CD8-positive, alpha-beta memory T cell (primary cell): ENCODE results near the gene SPAG7. TPM values are rescaled to one million over a fixed set of nuclear protein-coding genes. Genes with fewer than 3 reads are reported as not detected.
A peak's percentile ranks its signal among the peaks of the same experiment; 100 is the strongest.

Experiments used
- CTCF ChIA-PET: fragments of 350-600 bp; sonication (Branson Sonifier 250); formaldehyde crosslinking; loops from one replicate; lab custom pipeline; 2021; ENCODE audit warnings: antibody characterized with exemption; lab: Charles Lee
- POLR2A ChIA-PET: fragments of 350-600 bp; sonication (Branson Sonifier 250); formaldehyde crosslinking; loops from one replicate; lab custom pipeline; 2021; ENCODE audit warnings: antibody characterized with exemption; lab: Charles Lee
- DNase-seq, 5 donors: peaks; one replicate each; pipeline versions ENCODE4 v3.0.0 to v3.0.0-alpha.2; 2020 to 2022; ENCODE audit warnings: mixed read lengths in 1 of 5
- H3K27ac ChIP-seq: one replicate; pipeline ENCODE4 v1.7.0; 2013; ENCODE audit warnings: low read depth, mild to moderate bottlenecking, low read length, moderate library complexity
- H3K27me3 ChIP-seq: 2 replicates; pipeline ENCODE4 v1.7.0; 2013; ENCODE audit warnings: low read length, mild to moderate bottlenecking; ENCODE audit not compliant: insufficient read depth, poor library complexity, severe bottlenecking
- H3K36me3 ChIP-seq: 2 replicates; pipeline ENCODE4 v1.7.0; 2013; ENCODE audit warnings: mild to moderate bottlenecking, low read length, moderate library complexity; ENCODE audit not compliant: insufficient read depth
- H3K4me1 ChIP-seq: 2 replicates; pipeline ENCODE4 v1.7.0; 2013; ENCODE audit warnings: mild to moderate bottlenecking, low read length, moderate library complexity; ENCODE audit not compliant: insufficient read depth
- H3K4me3 ChIP-seq: 2 replicates; pipeline ENCODE4 v1.7.0; 2013; ENCODE audit warnings: mild to moderate bottlenecking, low read length
- H3K9me3 ChIP-seq: 2 replicates; pipeline ENCODE4 v1.7.0; 2013; ENCODE audit warnings: mild to moderate bottlenecking, low read length
- H3K27ac Mint-ChIP-seq, 8 donors: one replicate each; pipeline ENCODE4 v1.8.0; 2020 to 2021; ENCODE audit warnings: mixed read lengths in 8 of 8, mild to moderate bottlenecking in 6 of 8, inconsistent platforms in 3 of 8, moderate library complexity in 3 of 8
- H3K27me3 Mint-ChIP-seq, 2 donors: one replicate each; pipeline ENCODE4 v1.8.0; 2020 to 2021; ENCODE audit warnings: mixed read lengths in 2 of 2, mild to moderate bottlenecking in 1 of 2, moderate library complexity in 1 of 2
- H3K36me3 Mint-ChIP-seq, 3 donors: one replicate each; pipeline ENCODE4 v1.8.0; 2020 to 2021; ENCODE audit warnings: mixed read lengths in 3 of 3, inconsistent platforms in 1 of 3, mild to moderate bottlenecking in 1 of 3
- H3K4me1 Mint-ChIP-seq, 3 donors: one replicate each; pipeline ENCODE4 v1.8.0; 2020 to 2021; ENCODE audit warnings: mixed read lengths in 3 of 3, inconsistent platforms in 1 of 3, mild to moderate bottlenecking in 1 of 3
- H3K4me3 Mint-ChIP-seq, 7 donors: one replicate each; pipeline ENCODE4 v1.8.0; 2020 to 2021; ENCODE audit warnings: mixed read lengths in 7 of 7, mild to moderate bottlenecking in 6 of 7, moderate library complexity in 4 of 7, inconsistent platforms in 2 of 7
- H3K9me3 Mint-ChIP-seq, 5 donors: one replicate each; pipeline ENCODE4 v1.8.0; 2020 to 2022; ENCODE audit warnings: mixed read lengths in 5 of 5, mild to moderate bottlenecking in 3 of 5, moderate library complexity in 2 of 5, inconsistent platforms in 1 of 5
- polyA plus RNA-seq: library from polyadenylated mRNA; unstranded; fragments of 300-500 nt; fragmentation: Illumina TruSeq; gene quantifications from one replicate; pipeline ENCODE4 v1.2.3, GENCODE V29; 2021
- total RNA-seq, 2 experiments: library from RNA; stranded (reverse); gene quantifications; one replicate each; pipeline ENCODE4 v1.2.3, GENCODE V29; 2021

Gene SPAG7
- total and polyA plus RNA-seq, 3 experiments from 2014 or later = 63.4 to 112 (median 64.2) TPM

DNA sequence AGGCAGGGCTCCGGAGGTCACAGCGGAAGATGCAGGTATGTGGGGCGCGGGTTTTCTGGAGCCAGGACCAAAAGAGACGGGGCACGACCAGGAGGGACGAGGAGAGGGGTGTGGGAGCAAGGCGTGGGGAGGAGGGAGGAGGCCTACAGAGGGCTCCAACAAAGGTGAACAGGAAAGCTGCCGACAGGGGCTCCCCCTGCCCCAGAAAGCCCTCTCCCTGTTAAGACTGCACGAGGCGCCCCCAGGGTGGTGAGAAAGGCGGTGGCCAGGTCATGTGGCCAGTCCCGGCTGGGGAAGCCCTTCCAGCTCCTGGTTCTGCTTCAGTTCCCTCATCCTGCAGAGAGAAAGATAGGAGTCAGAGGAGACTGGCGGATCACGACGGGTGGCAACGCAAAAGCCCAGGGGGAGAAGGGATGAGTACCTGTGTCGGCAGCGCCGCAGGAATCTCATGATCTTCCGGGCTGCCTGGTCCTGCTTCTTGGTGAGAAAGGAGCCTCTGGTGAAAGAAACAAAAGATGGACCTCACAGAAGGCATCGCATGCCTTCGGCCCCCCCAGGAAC lies 949 bp upstream of the SPAG7 start:
- DNase-seq = no peak
- peak overlapping the region; percentile 59 for H3K27ac ChIP-seq
- Mint-ChIP-seq H3K4me1 (peaks cover 16 to 20% (median 17%) of the 10 kb centered on the region in 3 donors), H3K9me3 (no peaks in the 10 kb centered on the region), H3K4me3 (no peak overlapping the region), H3K27ac (peak overlapping the region in 4 of 8 donors; percentile 78 to 93 (median 82)), H3K36me3 (peaks cover 0 to 48% (median 3%) of the 10 kb centered on the region in 3 donors), H3K27me3 (no peaks in the 10 kb centered on the region)
- H3K36me3 ChIP-seq = peaks cover 12% of the 10 kb centered on the region
- peaks cover 20% of the 10 kb centered on the region for H3K4me1 ChIP-seq
- H3K4me3 ChIP-seq = peak overlapping the region; percentile 100
- no peaks in the 10 kb centered on the region for H3K9me3 ChIP-seq
- H3K27me3 ChIP-seq = no peaks in the 10 kb centered on the region
- CTCF ChIA-PET = interaction anchor here (0.6 to 5.1 kb wide), 13 partner anchors 12 to 401 kb away, joined by 3 to 34 read pairs (median 9); partner anchors contain the start of genes CAMTA2, ENO3, PFN1 and RNF167
- POLR2A ChIA-PET = interaction anchor here (0.7 to 5.2 kb wide), 7 partner anchors 18 to 69 kb away, joined by 3 to 187 read pairs (median 18); partner anchors contain the start of genes C17orf107, ENO3, GP1BA and INCA1

DNA sequence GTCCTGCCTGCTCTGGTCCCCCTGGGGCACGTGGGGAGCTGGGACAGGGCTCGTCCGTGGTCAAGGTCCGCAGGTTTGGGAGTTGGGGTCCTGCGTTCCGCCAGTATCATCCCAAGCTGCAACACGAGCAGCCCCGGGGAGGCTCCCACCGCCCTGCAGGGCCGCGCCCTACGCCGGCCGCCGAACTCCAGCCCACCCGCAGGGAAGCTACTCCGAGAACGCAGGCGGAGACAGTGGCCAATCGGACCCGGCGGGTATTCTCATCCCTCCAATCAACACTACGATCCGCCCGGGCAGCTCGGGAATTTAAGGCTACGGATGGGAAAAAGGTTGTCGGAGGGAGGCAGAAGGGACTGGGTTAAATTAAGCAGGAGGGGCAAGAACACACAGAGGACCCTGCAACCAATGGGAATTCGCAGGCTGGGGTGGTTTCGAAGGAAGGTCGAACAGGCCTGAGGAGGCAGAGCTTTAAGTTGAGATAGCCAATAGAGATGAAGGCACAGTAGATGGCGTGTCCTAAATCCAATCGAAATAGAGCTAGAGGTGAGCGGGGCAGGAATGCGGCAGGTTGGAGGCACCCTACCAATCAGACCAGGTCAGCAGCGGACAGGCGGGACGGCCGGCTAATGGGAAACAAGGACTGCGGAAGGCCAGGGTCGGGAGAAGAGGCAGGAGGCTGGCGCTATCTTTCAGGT lies 626 bp downstream of the SPAG7 start:
- H3K27ac ChIP-seq = peak overlapping the region; percentile 76
- Mint-ChIP-seq H3K9me3 (no peaks in the 10 kb centered on the region), H3K27ac (peak overlapping the region in 2 of 8 donors; percentile 8 to 80)

GRCh38 chr17:4965311-4965986 lies 2.2 kb downstream of the SPAG7 start:
- H3K4me3 Mint-ChIP-seq = peak overlapping the region in 5 of 7 donors; percentile 13 to 60 (median 47)
- Histone ChIP-seq H3K27me3 (no peaks in the 10 kb centered on the region), H3K4me3 (no peak overlapping the region), H3K36me3 (no peaks in the 10 kb centered on the region), H3K27ac (no peak overlapping the region), H3K4me1 (peaks cover 20% of the 10 kb centered on the region), H3K9me3 (no peaks in the 10 kb centered on the region)
- H3K27me3 Mint-ChIP-seq = no peaks in the 10 kb centered on the region
- DNase-seq = no peak
- H3K9me3 Mint-ChIP-seq = peaks cover 0 to 2% (median 0%) of the 10 kb centered on the region in 5 donors
- CTCF ChIA-PET = interaction anchor here (1.0 to 5.1 kb wide), 8 partner anchors 9 to 98 kb away, joined by 3 to 34 read pairs (median 4); partner anchors contain the start of genes CHRNE, ENO3, PFN1 and RNF167
- peaks cover 0 to 30% (median 6%) of the 10 kb centered on the region in 3 donors for H3K36me3 Mint-ChIP-seq
- POLR2A ChIA-PET = interaction anchor here (2.1 to 5.2 kb wide), 4 partner anchors 15 to 66 kb away, joined by 6 to 187 read pairs (median 43); partner anchors contain the start of genes C17orf107, CAMTA2, ENO3 and PFN1
- peaks cover 13 to 16% (median 15%) of the 10 kb centered on the region in 3 donors for H3K4me1 Mint-ChIP-seq
- peak overlapping the region in 2 of 8 donors; percentile 63 to 84 for H3K27ac Mint-ChIP-seq

More for the DNA sequence above, 626 bp downstream of the SPAG7 start:
- POLR2A ChIA-PET = interaction anchor here (0.6 to 5.2 kb wide), 16 partner anchors 9 to 823 kb away, joined by 3 to 187 read pairs (median 6); partner anchors contain the start of genes C17orf107, CAMTA2, CHRNE and CYB5D2
- Histone ChIP-seq H3K4me3 (peak overlapping the region; percentile 100), H3K27me3 (no peaks in the 10 kb centered on the region), H3K9me3 (no peaks in the 10 kb centered on the region), H3K36me3 (no peaks in the 10 kb centered on the region), H3K4me1 (peaks cover 20% of the 10 kb centered on the region)
- CTCF ChIA-PET = interaction anchor here (0.6 to 5.1 kb wide), 25 partner anchors 11 to 264 kb away, joined by 3 to 34 read pairs (median 5); partner anchors contain the start of genes C17orf107, CAMTA2, CHRNE and ENO3
- peaks cover 0 to 34% (median 3%) of the 10 kb centered on the region in 3 donors for H3K36me3 Mint-ChIP-seq
- H3K4me1 Mint-ChIP-seq = peaks cover 16 to 20% (median 20%) of the 10 kb centered on the region in 3 donors
- no peaks in the 10 kb centered on the region for H3K27me3 Mint-ChIP-seq
- no peak overlapping the region for H3K4me3 Mint-ChIP-seq
- DNase-seq = peak; percentile 90 to 98 (median 97)

DNA sequence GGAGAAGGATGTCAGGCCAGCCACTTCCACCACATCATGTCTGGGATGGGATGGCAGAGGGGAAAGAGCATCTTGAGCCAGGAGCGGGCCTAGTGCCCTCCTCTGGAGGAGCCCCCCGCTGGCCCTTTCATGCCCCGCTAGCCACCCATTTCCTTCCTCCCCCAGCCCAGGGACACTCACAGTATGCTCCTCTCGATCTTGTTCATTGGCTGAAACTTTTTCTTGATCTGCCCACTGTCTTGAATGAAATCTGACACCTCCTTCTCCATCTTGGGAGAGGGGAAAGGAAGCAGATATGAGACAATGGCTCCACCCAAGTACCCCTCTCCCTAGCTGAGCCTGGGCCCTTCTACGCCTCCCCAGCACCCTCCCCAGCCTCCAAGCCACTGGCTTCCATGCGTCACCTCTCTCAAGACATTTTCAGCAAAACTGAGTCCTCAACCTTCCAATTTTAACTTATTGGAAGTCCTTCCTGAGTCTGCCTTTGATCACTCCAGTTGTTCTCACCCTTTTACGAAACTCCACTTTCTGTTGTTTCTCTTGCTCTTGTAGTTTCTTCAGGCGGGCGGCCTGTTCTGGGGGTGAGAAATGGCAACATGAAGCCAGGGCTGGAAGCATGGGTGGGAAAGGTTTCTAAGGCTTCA lies 7.2 kb downstream of the SPAG7 start:
- Histone ChIP-seq H3K4me3 (no peak overlapping the region), H3K27me3 (no peaks in the 10 kb centered on the region), H3K4me1 (no peaks in the 10 kb centered on the region), H3K27ac (no peak overlapping the region), H3K36me3 (peaks cover 3% of the 10 kb centered on the region), H3K9me3 (no peaks in the 10 kb centered on the region)
- DNase-seq = no peak
- POLR2A ChIA-PET = no interaction called here
- CTCF ChIA-PET = no interaction called here
- H3K27me3 Mint-ChIP-seq = no peaks in the 10 kb centered on the region
- peaks cover 3 to 15% (median 9%) of the 10 kb centered on the region in 3 donors for H3K4me1 Mint-ChIP-seq
- peaks cover 0 to 36% (median 7%) of the 10 kb centered on the region in 3 donors for H3K36me3 Mint-ChIP-seq
- peak overlapping the region in 2 of 8 donors; percentile 38 to 81 for H3K27ac Mint-ChIP-seq
- peaks cover 0 to 2% (median 0%) of the 10 kb centered on the region in 5 donors for H3K9me3 Mint-ChIP-seq
- H3K4me3 Mint-ChIP-seq = peak overlapping the region in 1 of 7 donors; percentile 32

GRCh38 chr17:4959261-4959965 lies 8.2 kb downstream of the SPAG7 start:
- ChIA-PET CTCF (no interaction called here), POLR2A (no interaction called here)
- no peak overlapping the region for H3K4me3 Mint-ChIP-seq
- no peaks in the 10 kb centered on the region for H3K27me3 Mint-ChIP-seq
- no peak overlapping the region for H3K27ac Mint-ChIP-seq
- Histone ChIP-seq H3K9me3 (no peaks in the 10 kb centered on the region), H3K4me3 (no peak overlapping the region), H3K4me1 (no peaks in the 10 kb centered on the region), H3K27me3 (no peaks in the 10 kb centered on the region), H3K36me3 (peaks cover 3% of the 10 kb centered on the region), H3K27ac (no peak overlapping the region)
- H3K4me1 Mint-ChIP-seq = peaks cover 0 to 11% (median 6%) of the 10 kb centered on the region in 3 donors
- DNase-seq = no peak
- H3K9me3 Mint-ChIP-seq = peaks cover 0 to 2% (median 0%) of the 10 kb centered on the region in 5 donors
- H3K36me3 Mint-ChIP-seq = peaks cover 0 to 33% (median 5%) of the 10 kb centered on the region in 3 donors

DNA sequence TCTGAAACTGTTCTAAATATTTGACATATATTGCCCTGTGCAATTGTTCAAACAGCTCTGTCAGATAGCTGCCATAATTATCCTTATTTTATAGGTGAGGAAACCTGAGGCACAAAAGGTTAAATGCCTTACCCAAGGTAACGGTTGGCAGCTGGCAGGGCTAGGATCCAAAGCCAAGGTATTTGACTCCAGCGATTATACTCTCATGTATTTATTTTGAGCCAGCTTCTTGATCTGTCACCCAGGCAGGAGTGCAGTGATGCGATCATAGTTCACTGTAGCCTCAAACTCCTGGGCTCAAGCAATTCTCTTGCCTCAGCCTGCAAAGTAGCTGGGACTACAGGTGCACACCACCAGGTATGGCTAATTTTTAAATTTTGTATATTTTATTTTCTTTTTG lies 9.5 kb downstream of the SPAG7 start:
- Histone ChIP-seq H3K9me3 (no peaks in the 10 kb centered on the region), H3K36me3 (peaks cover 3% of the 10 kb centered on the region), H3K4me1 (no peaks in the 10 kb centered on the region), H3K27me3 (no peaks in the 10 kb centered on the region), H3K27ac (no peak overlapping the region), H3K4me3 (no peak overlapping the region)
- CTCF ChIA-PET = interaction anchor here (1.2 to 3.0 kb wide), 2 partner anchors 49 to 168 kb away, joined by 3 to 8 read pairs; no protein-coding TSS in a partner anchor
- no peak overlapping the region for H3K4me3 Mint-ChIP-seq
- peaks cover 0 to 2% (median 0%) of the 10 kb centered on the region in 5 donors for H3K9me3 Mint-ChIP-seq
- POLR2A ChIA-PET = interaction anchor here (0.9 kb wide), 1 partner anchor 9 kb away, joined by 3 read pairs; no protein-coding TSS in a partner anchor
- no peak for DNase-seq
- H3K36me3 Mint-ChIP-seq = peaks cover 0 to 30% (median 5%) of the 10 kb centered on the region in 3 donors
- no peak overlapping the region for H3K27ac Mint-ChIP-seq
- peaks cover 0 to 10% (median 6%) of the 10 kb centered on the region in 3 donors for H3K4me1 Mint-ChIP-seq
- H3K27me3 Mint-ChIP-seq = no peaks in the 10 kb centered on the region
